ENCODE data around the gene DBF4B.
A peak's percentile ranks its signal among the peaks of the same experiment; 100 is the strongest.
"Not testable (repeated sequence)": the region's sequence is repeated elsewhere in the genome, so short reads cannot be mapped to it uniquely, and the experiment has no call there.

DBF4B gene

DNA sequence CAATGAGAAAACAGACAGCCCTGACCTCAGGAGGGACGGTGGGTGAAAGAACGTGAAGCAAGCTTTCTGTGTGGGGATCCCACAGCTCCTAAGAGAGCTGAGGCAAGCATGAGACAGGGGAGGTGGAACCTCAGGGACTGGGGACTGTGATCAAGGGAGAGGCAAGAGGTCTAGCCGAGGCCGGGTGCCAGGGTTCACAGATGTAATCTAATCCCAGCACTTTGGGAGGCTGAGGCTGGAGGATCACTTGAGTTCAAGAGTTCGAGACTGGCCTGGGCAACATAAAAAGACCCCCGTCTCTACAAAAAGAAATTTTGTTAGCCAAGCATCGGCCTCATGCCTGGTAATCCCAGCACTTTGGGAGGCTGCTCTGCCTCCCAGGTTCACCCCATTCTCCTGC lies 45.8 kb downstream of the DBF4B start:
- H3K27ac ChIP-seq (ENCODE audit: low read length), result no peak overlapping the region
- no peaks in the 10 kb centered on the region for H3K4me1 ChIP-seq (ENCODE audit: insufficient read depth, low read length)
- peaks cover 27% of the 10 kb centered on the region for H3K27me3 ChIP-seq (ENCODE audit: insufficient read depth, low read length)
- peaks cover 13% of the 10 kb centered on the region; the same call in 1 of the 2 replicates for H3K36me3 ChIP-seq (ENCODE audit: insufficient read depth, low read depth, low read length)
- no peak overlapping the region for H3K9ac ChIP-seq (ENCODE audit: low read depth, low read length)
- no peak overlapping the region for H3K4me3 ChIP-seq (ENCODE audit: low read length)
- no peaks in the 10 kb centered on the region for H3K9me3 ChIP-seq (ENCODE audit: insufficient read depth, low read depth, low read length)

DNA sequence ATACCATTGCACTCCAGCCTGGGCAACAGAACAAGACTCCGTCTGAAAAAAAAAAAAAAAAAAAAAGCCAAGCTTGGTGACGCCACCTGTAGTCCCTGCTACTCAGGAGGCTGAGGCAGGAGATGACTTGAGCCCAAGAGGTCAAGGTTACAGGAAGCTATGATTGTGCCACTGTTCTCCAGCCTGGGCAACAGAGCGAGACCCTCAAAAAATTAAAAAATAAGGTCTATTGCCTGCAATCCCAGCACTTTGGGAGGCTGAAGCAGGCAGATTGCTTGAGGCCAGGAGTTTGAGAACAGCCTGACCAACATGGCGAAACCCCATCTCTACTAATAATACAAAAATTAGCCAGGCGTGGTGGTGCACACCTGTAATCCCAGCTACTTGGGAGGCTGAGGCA lies 46.7 kb downstream of the DBF4B start:
- H3K4me1 ChIP-seq (ENCODE audit: insufficient read depth, low read length); H3K9ac ChIP-seq (ENCODE audit: low read depth, low read length); H3K9me3 ChIP-seq (ENCODE audit: insufficient read depth, low read depth, low read length); H3K4me3 ChIP-seq (ENCODE audit: low read length); H3K27ac ChIP-seq (ENCODE audit: low read length): not testable (repeated sequence)
- peaks cover 36% of the 10 kb centered on the region for H3K27me3 ChIP-seq (ENCODE audit: insufficient read depth, low read length)
- peaks cover 10% of the 10 kb centered on the region; the same call in 1 of the 2 replicates for H3K36me3 ChIP-seq (ENCODE audit: insufficient read depth, low read depth, low read length)

DNA sequence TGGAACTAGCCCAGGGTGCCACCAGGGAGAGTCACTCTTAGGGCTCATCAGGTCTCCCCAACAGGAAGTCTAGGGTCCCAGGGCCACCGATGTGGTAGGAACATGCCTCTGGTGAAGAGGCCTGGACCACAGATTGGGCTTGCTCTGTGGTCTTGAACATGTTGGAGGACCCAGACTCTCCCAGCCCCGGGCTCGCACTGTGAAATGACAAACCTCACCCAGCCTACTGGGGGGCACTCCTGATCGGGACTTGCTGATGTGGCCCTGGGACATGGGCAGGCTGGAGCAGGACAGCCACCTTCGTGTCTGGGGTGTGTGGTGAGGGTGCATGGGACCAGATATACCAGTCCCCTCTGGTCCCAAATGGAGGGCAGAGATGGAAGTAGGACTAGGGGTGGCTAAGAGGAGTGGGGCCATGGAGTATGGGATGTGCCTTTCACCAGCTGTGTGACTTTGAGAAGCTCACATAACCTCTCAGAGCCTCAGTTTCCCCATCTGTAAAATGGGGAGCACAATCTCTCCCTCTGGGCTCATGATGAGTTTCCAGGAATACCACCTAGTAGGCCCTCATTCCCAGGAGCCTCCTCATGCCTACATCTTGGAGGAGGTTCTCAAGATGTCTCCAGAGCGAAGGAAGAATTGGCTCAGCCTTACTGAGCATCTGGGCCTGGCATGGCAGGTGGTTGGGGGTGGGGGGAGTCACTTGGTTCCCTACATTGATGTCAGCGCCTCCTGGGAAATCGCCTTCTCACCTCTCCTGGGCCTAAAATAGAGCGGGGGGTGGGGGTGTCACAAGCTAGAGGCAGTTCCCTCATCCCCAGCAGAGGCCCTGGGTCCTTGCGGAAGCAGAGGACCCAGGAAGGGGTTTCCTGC lies 48.8 kb downstream of the DBF4B start:
- Histone ChIP-seq H3K4me3 (ENCODE audit: low read length) (no peak overlapping the region), H3K9me3 (ENCODE audit: insufficient read depth, low read depth, low read length) (no peaks in the 10 kb centered on the region), H3K9ac (ENCODE audit: low read depth, low read length) (no peak overlapping the region), H3K27me3 (ENCODE audit: insufficient read depth, low read length) (peaks cover 50% of the 10 kb centered on the region), H3K36me3 (ENCODE audit: insufficient read depth, low read depth, low read length) (no peaks in the 10 kb centered on the region), H3K4me1 (ENCODE audit: insufficient read depth, low read length) (no peaks in the 10 kb centered on the region), H3K27ac (ENCODE audit: low read length) (no peak overlapping the region)

DNA sequence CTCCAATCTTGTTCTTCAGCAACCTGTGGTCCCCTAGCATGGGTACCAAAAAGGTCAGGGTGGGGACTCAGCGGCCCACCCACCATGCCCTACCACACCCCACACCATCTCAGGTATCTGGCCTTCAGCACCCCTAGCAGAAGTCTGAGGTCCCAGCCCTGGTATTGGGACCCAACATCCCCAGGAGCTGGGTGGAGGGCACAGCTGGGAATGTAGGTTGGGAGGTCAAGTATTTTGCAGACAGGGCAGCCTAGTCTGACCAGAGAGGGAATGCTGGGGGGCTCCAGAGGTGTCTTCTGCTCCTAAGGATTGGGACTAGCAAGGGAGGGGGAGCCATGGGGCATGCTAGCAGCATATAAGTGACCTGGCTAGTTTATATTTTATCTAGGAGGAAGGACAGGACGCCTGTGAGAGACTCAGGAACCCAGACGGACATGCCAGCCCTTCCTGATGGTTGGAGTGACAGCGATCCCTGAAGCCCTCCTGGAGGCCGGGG lies 49.5 kb downstream of the DBF4B start:
- Histone ChIP-seq H3K4me1 (ENCODE audit: insufficient read depth, low read length) (no peaks in the 10 kb centered on the region), H3K27me3 (ENCODE audit: insufficient read depth, low read length) (peaks cover 50% of the 10 kb centered on the region), H3K36me3 (ENCODE audit: insufficient read depth, low read depth, low read length) (no peaks in the 10 kb centered on the region), H3K4me3 (ENCODE audit: low read length) (peak overlapping the region; percentile 54), H3K9me3 (ENCODE audit: insufficient read depth, low read depth, low read length) (no peaks in the 10 kb centered on the region), H3K9ac (ENCODE audit: low read depth, low read length) (no peak overlapping the region), H3K27ac (ENCODE audit: low read length) (no peak overlapping the region)

DNA sequence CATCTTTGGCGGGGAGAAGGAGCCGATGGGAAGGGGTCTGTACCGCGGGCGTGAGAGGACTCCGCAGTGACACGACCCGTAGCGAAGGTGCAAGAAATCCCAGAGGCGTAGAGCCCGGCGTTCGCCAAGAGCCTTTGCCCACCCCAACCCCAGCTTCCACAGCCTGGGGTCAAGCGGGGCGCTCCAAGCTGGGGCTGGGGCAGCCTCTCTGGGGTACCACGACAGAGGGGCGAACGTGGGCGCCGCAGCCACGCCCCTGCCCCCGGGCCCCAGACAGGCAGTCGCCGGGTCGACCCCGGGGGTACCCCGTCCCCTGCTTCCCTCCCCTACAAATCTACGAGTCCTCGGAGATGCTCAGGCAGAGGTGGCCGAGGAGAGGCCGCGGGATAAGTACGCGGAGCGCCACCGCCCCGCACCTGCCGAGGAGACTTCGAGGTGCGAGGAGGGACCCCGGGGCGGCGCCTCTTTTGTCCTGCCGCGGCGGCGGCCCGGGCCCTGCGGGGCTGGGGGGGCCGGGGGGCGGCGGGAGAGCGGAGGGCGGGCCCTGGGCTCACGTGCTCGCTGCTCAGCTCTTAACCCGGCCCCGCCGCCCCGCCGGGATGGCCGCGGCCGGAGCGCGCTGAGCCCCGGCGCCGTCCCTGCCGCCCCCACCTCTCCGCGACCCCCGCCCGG lies 50.1 kb downstream of the DBF4B start, which contains the start of gene ADAM11:
Gene ADAM11, plus strand, starts transcription at position 575 of the 672 bp plus-strand sequence. CDS start 212 bp downstream, outside the sequence.
- H3K27ac ChIP-seq (ENCODE audit: low read length), result no peak within 1 kb of the TSS

DNA sequence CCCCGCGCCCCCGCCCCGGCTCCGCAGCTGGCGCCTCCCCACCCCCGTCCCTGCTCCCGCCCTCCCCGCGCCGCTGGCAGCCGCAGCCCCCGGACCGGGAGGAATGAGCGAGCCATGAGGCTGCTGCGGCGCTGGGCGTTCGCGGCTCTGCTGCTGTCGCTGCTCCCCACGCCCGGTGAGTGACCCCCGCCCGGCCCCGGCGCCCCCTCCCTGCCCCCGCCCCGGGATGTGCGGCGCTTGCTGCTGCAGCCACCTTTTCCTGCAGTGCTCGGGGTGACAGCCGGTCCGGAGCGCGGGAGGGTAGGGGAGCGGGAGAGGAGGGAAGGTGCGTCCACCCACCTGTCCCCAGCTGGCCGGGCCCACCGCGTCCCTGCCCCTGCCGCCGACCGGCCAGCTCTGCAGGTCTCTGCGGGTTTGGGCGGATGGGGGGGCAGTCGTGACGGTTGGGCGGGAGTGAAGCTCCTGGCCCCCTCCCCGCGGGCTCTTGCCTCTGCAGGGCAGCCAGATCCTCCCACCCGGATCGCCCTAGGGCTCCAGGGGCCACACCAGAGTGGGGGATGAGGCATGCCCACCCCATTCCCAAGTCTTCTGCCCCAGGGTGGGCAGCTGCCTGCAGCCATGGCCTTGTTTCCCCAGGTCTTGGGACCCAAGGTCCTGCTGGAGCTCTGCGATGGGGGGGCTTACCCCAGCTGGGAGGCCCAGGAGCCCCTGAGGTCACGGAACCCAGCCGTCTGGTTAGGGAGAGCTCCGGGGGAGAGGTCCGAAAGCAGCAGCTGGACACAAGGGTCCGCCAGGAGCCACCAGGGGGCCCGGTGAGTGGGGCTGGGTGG lies 50.8 kb downstream of the DBF4B start:
- Histone ChIP-seq H3K36me3 (ENCODE audit: insufficient read depth, low read depth, low read length) (no peaks in the 10 kb centered on the region), H3K4me3 (ENCODE audit: low read length) (peak overlapping the region; percentile 54), H3K4me1 (ENCODE audit: insufficient read depth, low read length) (no peaks in the 10 kb centered on the region), H3K9ac (ENCODE audit: low read depth, low read length) (no peak overlapping the region), H3K9me3 (ENCODE audit: insufficient read depth, low read depth, low read length) (no peaks in the 10 kb centered on the region), H3K27me3 (ENCODE audit: insufficient read depth, low read length) (peaks cover 50% of the 10 kb centered on the region), H3K27ac (ENCODE audit: low read length) (no peak overlapping the region)

More for the DNA sequence above, 50.1 kb downstream of the DBF4B start, which contains the start of gene ADAM11:
- Histone ChIP-seq H3K36me3 (ENCODE audit: insufficient read depth, low read depth, low read length) (no peaks in the 10 kb centered on the region), H3K4me3 (ENCODE audit: low read length) (peak within 1 kb of the TSS; percentile 54), H3K4me1 (ENCODE audit: insufficient read depth, low read length) (no peaks in the 10 kb centered on the region), H3K27me3 (ENCODE audit: insufficient read depth, low read length) (peaks cover 50% of the 10 kb centered on the region), H3K9me3 (ENCODE audit: insufficient read depth, low read depth, low read length) (no peaks in the 10 kb centered on the region), H3K9ac (ENCODE audit: low read depth, low read length) (no peak within 1 kb of the TSS)

DNA sequence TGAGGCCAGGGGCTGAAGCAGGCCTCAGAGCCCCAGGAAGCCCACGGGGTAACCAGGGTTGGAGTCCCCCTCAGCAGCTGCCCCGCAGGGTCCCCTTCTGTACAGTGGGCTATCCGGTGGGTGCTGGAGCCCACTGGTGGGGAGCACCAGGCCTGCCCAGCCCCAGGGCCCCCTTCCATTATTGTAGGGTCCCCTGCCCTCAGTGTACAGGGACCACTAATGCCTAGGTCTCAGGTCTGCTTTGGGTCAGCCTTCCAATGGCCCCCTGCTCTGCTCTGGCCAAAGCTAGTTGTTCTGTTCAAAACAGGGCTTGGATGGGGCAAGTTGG lies 51.4 kb downstream of the DBF4B start:
- H3K36me3 ChIP-seq (ENCODE audit: insufficient read depth, low read depth, low read length), result no peaks in the 10 kb centered on the region
- no peak overlapping the region for H3K9ac ChIP-seq (ENCODE audit: low read depth, low read length)
- H3K27ac ChIP-seq (ENCODE audit: low read length), result no peak overlapping the region
- H3K4me1 ChIP-seq (ENCODE audit: insufficient read depth, low read length), result no peaks in the 10 kb centered on the region
- H3K27me3 ChIP-seq (ENCODE audit: insufficient read depth, low read length), result peaks cover 50% of the 10 kb centered on the region
- H3K4me3 ChIP-seq (ENCODE audit: low read length), result no peak overlapping the region
- H3K9me3 ChIP-seq (ENCODE audit: insufficient read depth, low read depth, low read length), result no peaks in the 10 kb centered on the region

DNA sequence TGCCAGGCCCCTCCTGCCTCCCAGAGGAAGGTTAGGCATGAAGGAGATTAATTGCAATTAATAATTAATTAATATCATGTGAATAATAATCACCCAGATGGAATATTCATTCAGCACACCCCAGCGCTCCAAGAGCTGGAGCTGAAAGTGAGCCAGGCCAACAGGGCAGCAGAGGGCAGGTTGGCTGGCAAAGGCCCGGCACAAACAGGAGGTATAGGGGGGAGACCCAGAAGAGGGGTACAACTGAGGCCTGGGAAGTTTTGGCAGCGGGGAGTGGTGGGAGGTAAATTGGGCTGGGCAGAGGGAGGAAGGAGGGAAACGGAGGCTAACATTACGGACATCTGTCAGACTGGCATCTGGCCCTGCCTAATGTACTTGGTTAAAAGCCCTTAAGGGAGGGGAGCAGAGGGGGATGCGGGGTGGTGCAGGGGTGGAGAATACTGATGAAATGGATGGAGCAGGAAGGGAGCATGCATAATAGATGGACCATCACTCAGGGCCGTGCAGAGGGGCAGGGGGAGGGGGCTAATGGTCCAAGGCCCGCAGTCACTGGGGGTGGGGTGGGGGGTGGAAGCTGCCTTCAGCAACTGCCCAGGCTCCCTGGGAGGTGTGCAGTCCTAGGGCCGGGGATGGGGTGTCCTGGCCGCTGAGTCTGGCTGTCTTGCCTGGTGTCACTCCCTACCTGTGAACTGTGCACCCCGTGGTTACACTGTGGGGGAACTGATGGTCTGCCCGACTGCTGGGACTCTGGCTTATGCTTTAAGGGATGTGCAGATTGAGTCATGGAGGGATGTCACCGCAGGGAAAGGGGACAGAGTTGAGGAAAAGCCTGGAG lies 52.2 kb downstream of the DBF4B start:
- Histone ChIP-seq H3K9me3 (ENCODE audit: insufficient read depth, low read depth, low read length) (no peaks in the 10 kb centered on the region), H3K27ac (ENCODE audit: low read length) (no peak overlapping the region), H3K9ac (ENCODE audit: low read depth, low read length) (no peak overlapping the region), H3K4me3 (ENCODE audit: low read length) (no peak overlapping the region), H3K27me3 (ENCODE audit: insufficient read depth, low read length) (peaks cover 50% of the 10 kb centered on the region), H3K36me3 (ENCODE audit: insufficient read depth, low read depth, low read length) (no peaks in the 10 kb centered on the region), H3K4me1 (ENCODE audit: insufficient read depth, low read length) (no peaks in the 10 kb centered on the region)

DNA sequence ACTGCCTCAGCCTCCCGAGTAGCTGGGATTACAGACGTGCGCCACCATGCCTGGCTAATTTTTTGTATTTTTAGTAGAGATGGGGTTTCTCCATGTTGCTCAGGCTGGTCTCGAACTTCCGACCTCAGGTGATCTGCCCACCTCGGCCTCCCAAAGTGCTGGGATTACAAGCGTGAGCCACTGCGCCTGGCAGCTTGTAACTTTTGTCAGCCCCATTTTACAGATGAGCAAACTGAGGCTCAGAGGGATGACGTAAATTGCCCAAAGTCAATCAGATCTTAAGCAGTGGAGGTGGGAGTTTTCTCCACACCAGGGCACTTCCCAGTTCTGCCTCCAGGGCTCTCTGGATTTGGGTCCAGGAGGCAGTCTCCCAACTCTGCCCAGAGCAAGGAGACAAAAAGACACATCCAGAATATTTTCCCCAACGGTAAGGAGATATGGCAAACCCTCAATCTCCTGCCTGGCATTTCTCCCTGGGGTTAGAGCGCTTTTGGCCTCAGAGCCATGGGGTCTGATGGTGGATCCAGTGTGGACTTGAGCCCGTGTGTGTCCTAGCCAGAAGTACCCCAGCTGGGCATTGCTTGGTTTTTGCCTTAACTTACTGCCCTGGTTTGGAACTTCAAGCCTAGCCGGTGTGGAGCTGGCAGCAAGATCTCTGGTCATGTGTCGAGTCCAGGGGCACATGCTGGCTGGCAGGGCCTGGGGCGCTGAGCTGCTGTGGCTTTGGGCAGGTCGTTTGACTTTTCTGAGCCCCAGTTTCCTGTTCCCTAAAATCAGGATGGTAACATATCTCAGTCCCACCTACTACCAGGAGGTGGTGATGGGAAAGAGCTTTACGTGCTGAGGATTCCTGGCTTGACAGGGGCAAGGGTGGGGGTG lies 53.7 kb downstream of the DBF4B start:
- no peak overlapping the region for H3K4me3 ChIP-seq (ENCODE audit: low read length)
- H3K4me1 ChIP-seq (ENCODE audit: insufficient read depth, low read length), result no peaks in the 10 kb centered on the region
- no peaks in the 10 kb centered on the region for H3K36me3 ChIP-seq (ENCODE audit: insufficient read depth, low read depth, low read length)
- H3K9me3 ChIP-seq (ENCODE audit: insufficient read depth, low read depth, low read length), result no peaks in the 10 kb centered on the region
- H3K27ac ChIP-seq (ENCODE audit: low read length), result no peak overlapping the region
- peaks cover 46% of the 10 kb centered on the region for H3K27me3 ChIP-seq (ENCODE audit: insufficient read depth, low read length)
- H3K9ac ChIP-seq (ENCODE audit: low read depth, low read length), result no peak overlapping the region

DNA sequence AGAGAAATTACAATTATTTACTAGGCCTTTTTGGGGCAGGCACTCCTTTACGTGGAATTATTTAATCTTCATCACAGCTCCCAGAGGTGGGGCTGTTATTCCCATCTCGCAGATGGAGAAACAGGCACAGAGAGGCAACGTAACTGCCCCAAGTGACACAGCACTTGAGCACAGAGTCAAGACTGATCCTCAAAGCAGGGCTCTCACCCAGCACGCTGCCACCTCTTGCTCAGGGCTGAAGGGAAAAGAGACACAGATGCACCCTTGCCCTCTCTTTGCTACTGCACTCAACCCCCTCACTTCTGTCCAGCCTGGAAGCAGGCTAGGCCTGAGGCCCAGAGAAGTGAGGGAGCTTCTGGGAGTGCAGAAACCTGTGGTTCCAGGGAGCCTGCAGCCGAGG lies 54.7 kb downstream of the DBF4B start:
- Histone ChIP-seq H3K4me3 (ENCODE audit: low read length) (no peak overlapping the region), H3K27me3 (ENCODE audit: insufficient read depth, low read length) (peaks cover 36% of the 10 kb centered on the region), H3K36me3 (ENCODE audit: insufficient read depth, low read depth, low read length) (no peaks in the 10 kb centered on the region), H3K9ac (ENCODE audit: low read depth, low read length) (no peak overlapping the region), H3K27ac (ENCODE audit: low read length) (no peak overlapping the region), H3K4me1 (ENCODE audit: insufficient read depth, low read length) (peaks cover 4% of the 10 kb centered on the region; the same call in 1 of the 2 replicates), H3K9me3 (ENCODE audit: insufficient read depth, low read depth, low read length) (no peaks in the 10 kb centered on the region)

Data from iPS-20b (cell line).